HS-5 (cell line): ENCODE measurements around the gene F8.
A peak's percentile ranks its signal among the peaks of the same experiment; 100 is the strongest.
"Not testable (repeated sequence)": the region's sequence is repeated elsewhere in the genome, so short reads cannot be mapped to it uniquely, and the experiment has no call there.

ENCODE experiments used
- DNase-seq: peaks from one replicate; pipeline ENCODE4 v3.0.0-alpha.2; 2012; ENCODE audit warnings: low read depth

The F8 gene

GRCh38 chrX:154986826-154987575 is 35.5 kb downstream of the F8 start:
- DNase-seq = no peak

GRCh38 chrX:154981116-154981411 is 41.5 kb downstream of the F8 start:
- DNase-seq = no peak

DNA sequence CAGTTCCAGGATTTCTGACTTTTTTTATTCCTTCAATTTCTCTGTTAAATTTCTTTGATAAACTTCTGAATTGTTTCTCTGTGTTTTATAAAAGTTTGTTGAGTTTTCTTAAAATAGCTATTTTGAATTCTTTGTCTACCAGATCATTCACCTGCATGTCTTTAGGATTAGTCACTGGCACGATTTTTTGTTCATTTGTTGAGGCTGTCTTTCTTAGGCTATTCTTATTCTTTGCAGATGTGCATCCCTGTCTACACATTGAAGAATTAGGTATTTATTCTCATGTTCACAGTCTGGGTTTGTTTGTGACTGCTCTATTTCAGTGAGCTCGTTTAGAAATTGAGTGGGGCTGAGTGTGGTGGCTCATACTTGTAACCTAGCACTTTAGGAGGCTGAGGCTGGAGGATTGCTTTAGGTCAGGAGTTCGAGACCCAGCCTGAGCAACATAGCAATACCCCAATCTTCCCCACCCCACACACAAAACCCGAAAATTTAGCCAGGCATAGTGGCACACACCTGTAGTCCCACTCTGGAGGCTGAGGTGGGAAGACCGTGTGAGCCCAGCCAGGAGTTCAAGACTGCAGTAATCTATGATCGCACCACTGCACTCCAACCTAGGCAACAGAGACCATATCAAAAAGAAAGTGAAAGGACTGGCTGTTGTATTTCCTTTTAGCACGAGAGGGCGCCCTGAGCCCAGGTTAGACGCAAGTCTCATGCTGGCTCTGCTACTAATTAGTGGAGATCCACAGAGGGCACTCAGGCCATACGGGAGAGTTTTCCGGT is 42.0 kb downstream of the F8 start:
- DNase-seq = peak; percentile 18

DNA sequence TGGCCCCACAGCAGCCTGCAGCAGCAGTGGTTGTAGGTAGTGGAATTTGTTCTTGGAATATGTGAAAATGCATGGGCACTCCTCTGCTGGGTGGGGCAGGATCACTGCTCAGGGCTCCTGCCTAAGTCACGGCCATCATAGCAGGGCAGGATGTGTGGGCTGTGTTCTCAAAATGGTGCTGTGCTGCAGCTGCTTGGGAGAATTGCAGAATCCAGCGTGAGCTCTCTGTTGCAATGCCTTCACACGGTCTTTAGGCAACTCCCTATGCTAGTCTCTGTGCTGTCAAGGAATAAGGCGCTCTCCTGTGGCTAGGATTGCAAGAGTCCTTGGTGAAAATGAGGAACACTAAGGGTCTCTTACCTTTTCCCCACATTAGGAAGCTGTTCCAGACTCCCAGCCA is 42.9 kb downstream of the F8 start:
- DNase-seq = no peak

DNA sequence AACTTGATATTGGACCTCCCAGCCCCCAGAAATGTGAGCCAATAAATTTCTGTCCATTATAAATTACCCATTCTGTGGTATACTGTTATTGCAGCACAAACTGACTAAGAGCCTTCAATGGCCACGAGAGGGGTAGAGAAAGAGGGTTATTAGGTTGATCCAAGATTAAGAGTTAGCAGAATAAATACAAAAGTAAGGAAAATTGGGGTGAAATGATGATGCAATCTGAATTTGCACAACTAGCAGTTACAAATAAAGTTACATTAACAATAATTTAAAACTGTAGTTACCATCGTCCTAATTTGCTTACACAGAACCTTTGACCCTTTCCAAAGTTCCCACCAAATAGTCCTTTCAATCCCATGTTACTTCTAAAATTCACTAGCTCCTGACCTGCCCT is 54.2 kb downstream of the F8 start:
- DNase-seq = no peak

DNA sequence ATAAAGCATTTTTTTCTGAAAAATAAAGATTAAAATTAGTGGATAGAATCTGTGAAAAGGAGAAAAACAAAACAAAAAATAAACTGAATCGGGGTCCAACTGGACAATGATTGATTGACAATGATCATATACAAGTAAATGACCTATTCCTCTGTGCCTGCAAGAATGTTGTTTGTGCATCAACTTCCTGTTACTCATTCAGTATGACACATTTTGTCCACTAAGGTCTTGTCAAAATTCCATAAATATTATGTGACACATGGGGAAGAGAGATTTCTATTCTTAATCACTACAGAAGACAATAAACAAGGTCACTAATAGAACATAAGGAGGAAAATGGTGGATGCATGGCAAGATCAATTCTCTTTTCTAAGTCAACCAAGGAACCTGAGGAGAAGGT is 54.9 kb downstream of the F8 start:
- peak; percentile 10 for DNase-seq

DNA sequence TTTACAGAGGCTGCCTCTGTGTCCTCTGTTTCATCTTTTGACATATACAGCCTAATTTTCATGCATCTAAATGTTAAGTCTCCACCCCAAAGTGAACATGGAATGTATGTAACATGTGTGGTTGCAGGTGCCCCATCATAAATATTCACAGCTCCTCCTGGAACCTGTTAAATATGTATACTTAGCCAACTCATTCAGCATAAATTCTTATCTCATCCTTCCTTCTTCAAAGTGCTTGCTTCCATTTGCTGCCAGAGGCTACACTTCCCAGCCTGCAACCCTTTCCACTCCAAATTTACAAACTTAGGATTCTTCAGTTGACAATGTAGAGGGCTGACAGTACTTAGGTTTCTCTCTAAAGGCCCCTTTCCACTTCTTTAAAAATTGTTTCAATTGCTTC is 60.6 kb downstream of the F8 start:
- DNase-seq = no peak

DNA sequence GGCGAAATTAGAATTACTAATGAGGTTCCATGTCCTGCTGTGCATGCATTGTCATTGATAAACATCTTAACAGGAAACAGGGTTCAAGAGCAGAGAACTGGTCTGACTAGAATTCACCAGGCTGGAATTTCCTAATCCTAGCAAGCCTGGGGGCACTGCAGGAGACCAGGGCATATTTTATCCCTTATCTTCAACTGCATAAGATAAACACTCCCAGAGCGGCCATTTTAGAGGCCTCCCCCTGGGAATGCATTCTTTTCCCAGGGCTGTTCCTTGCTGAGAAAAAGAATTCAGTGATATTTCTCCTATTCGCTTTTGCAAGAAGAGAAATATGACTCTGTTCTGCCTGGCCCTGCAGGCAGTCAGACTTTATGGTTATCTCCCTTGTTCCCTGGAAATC is 66.7 kb downstream of the F8 start:
- DNase-seq = not testable (repeated sequence)

- not testable (repeated sequence) for DNase-seq
These were observed 83.3 kb downstream of the F8 start for GRCh38 chrX:154939265-154939664.

- not testable (repeated sequence) for DNase-seq
These were observed 97.8 kb downstream of the F8 start for GRCh38 chrX:154924771-154925170.

DNA sequence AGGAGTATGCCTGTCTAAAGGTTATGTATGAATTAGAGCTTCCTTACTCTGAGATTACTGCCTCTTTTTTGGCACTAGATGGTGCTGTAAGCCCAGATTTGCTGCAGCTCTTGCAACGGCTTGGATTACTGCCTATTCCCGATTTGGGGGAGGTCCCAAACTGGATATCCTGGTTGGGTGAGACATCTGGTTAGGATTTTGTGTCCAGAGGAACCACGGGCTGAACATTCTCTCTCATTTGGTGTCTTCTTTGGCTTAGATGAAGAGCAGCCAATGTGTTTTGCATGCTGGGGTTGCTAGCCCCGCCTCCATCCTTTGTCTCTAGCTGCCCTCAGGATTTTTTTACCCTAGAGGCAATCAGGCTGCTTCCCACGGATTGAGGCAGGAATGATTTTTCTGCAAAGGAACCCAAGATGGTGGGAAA is 104.5 kb downstream of the F8 start:
- DNase-seq = peak; percentile 45

- DNase-seq = no peak
These were observed 108.5 kb downstream of the F8 start for GRCh38 chrX:154914052-154914451.

DNA sequence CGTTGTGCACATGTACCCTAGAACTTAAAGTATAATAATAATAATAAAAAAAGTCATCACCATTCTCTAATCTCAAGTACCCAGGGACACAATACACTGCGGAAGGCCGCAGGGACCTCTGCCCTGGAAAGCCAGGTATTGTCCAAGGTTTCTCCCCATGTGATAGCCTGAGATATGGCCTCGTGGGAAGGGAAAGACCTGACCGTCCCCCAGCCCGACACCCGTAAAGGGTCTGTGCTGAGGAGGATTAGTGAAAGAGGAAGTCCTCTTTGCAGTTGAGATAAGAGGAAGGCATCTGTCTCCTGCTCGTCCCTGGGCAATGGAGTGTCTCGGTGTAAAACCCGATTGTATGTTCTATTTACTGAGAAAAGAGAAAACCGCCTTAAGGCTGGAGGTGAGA is 112.0 kb downstream of the F8 start:
- not testable (repeated sequence) for DNase-seq

DNA sequence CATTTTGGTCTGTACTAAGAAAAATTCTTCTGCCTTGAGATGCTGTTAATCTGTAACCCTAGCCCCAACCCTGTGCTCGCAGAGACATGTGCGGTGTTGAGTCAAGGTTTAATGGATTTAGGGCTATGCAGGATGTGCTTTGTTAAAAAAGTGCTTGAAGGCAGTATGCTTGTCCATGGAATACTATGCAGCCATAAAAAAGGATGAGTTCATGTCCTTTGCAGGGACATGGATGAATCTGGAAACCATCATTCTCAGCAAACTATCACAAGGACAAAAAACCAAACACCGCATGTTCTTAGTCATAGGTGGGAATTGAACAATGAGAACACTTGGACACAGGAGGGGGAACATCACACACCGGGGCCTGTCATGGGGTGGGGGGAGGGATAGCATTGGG is 112.5 kb downstream of the F8 start:
- not testable (repeated sequence) for DNase-seq

GRCh38 chrX:154908821-154909220 is 113.7 kb downstream of the F8 start:
- DNase-seq = no peak

DNA sequence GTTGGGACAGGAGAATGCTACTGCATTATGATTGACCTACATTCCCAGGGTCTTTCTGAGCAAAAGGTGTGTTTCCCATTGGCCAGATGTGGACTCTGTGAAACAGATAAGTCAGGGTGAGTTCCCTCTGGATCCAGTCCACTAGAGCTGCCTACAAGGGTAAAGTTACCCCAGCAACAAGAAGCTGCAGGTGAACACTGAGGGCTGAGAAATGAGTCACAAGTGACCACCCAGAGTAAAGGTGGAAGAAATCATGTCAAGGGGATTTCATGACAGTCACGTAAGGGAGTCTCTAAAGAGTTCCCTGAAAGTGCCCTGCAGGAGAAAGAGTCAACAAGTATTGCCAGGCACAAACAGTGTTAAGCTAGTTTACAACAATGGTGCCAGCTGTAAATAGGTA is 120.1 kb downstream of the F8 start:
- DNase-seq = no peak

- DNase-seq = no peak
These were observed 122.2 kb downstream of the F8 start for GRCh38 chrX:154900323-154900722.

DNA sequence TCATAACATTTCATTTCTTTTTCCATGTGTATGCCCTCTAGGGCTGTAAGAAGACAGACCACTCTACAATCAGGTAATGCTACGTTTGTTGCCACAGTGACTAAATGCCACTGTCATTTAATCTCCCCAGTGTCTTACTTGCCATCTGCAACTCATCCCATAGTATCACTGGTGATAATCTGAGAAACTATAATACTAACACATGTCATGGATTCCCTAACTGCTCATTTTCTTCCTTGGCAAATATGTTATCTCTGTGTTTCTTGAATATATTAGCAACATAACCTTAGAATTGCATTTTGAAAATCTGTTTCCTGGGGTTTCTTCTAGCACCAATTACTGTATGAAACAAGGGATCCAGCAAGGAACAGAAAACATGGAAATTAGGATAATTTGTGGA is 130.2 kb downstream of the F8 start:
- no peak for DNase-seq

DNA sequence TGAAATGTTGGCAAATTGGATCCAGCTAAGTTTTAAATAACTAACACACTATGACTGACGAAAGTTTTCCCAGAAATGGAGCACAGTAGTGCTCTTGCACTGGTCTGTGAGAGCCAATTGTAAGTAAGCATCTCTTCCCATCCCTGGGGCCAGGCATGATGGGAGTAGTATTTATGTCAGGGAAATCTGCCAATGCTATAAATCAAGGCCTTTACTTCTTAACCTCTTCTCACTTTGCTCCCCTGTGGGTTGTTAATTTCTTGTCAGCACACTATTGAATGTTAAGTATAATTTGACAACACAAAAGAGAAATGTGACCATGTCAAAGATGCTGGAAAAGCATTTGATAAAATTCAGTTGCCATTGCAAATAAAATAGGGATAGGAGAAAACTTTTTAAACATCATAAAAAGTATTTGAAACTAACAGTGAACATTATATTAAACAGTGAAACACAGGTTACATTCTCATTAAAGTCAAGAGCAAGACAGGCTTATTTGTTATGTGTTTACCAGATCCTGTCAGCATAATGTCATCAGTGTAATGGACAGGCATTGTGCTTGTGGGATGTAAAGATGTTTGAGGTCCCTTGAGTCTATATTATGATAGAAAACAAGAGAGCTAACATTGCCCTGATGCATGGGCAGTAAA is 131.4 kb downstream of the F8 start:
- no peak for DNase-seq

GRCh38 chrX:154886789-154887221 is 135.7 kb downstream of the F8 start:
- not testable (repeated sequence) for DNase-seq

GRCh38 chrX:154886069-154886788 is 136.3 kb downstream of the F8 start, which contains the start of gene F8A1:
Gene F8A1, plus strand, starts transcription at chrX:154886355. Its CDS starts 20 bp downstream, at chrX:154886375.
- not testable (repeated sequence) for DNase-seq

- not testable (repeated sequence) for DNase-seq
These were observed 137.0 kb downstream of the F8 start for GRCh38 chrX:154885549-154885948.
